GM18907 (cell line): ENCODE measurements around the gene TXNRD1.
"Not testable (repeated sequence)": the region's sequence is repeated elsewhere in the genome, so short reads cannot be mapped to it uniquely, and the experiment has no call there.

Experiments
- ATAC-seq: cut with Tn5 transposase; IDR thresholded peaks from one replicate; pipeline ENCODE4 v1.9.1; 2021; ENCODE audit warnings: mild to moderate bottlenecking, moderate library complexity; ENCODE audit not compliant: unreplicated experiment

The TXNRD1 gene

GRCh38 chr12:104394086-104394485, 178.5 kb downstream of the TXNRD1 start:
- not testable (repeated sequence) for ATAC-seq
